ENCODE measurements around the gene SLC35A5.

- TF ChIP-seq POLR2AphosphoS5 (IDR thresholded peaks at IDR 0.05), result peak in 1 of 3 donors; percentile 32
- TF ChIP-seq, protein P1, sequence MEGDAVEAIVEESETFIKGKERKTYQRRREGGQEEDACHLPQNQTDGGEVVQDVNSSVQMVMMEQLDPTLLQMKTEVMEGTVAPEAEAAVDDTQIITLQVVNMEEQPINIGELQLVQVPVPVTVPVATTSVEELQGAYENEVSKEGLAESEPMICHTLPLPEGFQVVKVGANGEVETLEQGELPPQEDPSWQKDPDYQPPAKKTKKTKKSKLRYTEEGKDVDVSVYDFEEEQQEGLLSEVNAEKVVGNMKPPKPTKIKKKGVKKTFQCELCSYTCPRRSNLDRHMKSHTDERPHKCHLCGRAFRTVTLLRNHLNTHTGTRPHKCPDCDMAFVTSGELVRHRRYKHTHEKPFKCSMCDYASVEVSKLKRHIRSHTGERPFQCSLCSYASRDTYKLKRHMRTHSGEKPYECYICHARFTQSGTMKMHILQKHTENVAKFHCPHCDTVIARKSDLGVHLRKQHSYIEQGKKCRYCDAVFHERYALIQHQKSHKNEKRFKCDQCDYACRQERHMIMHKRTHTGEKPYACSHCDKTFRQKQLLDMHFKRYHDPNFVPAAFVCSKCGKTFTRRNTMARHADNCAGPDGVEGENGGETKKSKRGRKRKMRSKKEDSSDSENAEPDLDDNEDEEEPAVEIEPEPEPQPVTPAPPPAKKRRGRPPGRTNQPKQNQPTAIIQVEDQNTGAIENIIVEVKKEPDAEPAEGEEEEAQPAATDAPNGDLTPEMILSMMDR (IDR thresholded peaks at IDR 0.05), result no peak
Measured at GRCh38 chr3:112627419-112627818, 65.6 kb downstream of the SLC35A5 start.
